Astrocyte (in vitro differentiated cells and primary cell): Measurements from ENCODE around the gene METTL9.
"Not testable (repeated sequence)": the region's sequence is repeated elsewhere in the genome, so short reads cannot be mapped to it uniquely, and the experiment has no call there.

ENCODE experiments used
- EZH2 ChIP-seq: IDR thresholded peaks from 2 replicates; pipeline ENCODE4 v1.6.1; 2012; ENCODE audit warnings: mild to moderate bottlenecking, low read length, inconsistent platforms; ENCODE audit not compliant: insufficient read depth
- TF ChIP-seq, protein P1 (sequence below): IDR thresholded peaks from 2 replicates; pipeline ENCODE4 v1.5.1; 2011; ENCODE audit warnings: low read depth, mild to moderate bottlenecking, inconsistent platforms, low read length, moderate library complexity; ENCODE audit not compliant: insufficient read depth

DNA sequence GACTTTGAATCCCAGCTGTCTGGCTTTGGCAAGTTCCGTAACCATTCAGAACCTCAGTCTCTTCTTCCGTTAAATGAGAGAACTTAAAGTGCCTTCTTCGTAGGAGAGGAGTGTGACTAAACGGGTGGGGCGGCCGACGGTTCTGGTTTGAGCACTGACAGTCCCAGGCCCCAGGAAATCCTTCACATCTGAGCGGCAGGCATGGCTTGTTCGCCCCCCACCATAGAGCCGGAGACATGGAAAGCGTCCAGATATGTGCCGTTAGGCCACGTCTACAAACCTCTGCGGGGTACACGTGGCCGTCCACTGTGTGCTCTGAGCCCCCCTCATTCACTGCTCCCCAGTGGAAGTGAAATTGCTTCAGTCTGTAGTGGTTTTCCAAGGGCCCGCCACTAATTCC, 49.4 kb upstream of the METTL9 start:
- TF ChIP-seq, protein P1, sequence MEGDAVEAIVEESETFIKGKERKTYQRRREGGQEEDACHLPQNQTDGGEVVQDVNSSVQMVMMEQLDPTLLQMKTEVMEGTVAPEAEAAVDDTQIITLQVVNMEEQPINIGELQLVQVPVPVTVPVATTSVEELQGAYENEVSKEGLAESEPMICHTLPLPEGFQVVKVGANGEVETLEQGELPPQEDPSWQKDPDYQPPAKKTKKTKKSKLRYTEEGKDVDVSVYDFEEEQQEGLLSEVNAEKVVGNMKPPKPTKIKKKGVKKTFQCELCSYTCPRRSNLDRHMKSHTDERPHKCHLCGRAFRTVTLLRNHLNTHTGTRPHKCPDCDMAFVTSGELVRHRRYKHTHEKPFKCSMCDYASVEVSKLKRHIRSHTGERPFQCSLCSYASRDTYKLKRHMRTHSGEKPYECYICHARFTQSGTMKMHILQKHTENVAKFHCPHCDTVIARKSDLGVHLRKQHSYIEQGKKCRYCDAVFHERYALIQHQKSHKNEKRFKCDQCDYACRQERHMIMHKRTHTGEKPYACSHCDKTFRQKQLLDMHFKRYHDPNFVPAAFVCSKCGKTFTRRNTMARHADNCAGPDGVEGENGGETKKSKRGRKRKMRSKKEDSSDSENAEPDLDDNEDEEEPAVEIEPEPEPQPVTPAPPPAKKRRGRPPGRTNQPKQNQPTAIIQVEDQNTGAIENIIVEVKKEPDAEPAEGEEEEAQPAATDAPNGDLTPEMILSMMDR, result not testable (repeated sequence)
- not testable (repeated sequence) for TF ChIP-seq EZH2
